HG03342 (cell line): ENCODE results near the gene KLHL17.
"Not testable (repeated sequence)": the region's sequence is repeated elsewhere in the genome, so short reads cannot be mapped to it uniquely, and the experiment has no call there.

Experiments
- ATAC-seq: cut with Tn5 transposase; IDR thresholded peaks from one replicate; pipeline ENCODE4 v1.9.1; 2021; ENCODE audit warnings: mild to moderate bottlenecking, moderate library complexity; ENCODE audit not compliant: unreplicated experiment

KLHL17 gene

DNA sequence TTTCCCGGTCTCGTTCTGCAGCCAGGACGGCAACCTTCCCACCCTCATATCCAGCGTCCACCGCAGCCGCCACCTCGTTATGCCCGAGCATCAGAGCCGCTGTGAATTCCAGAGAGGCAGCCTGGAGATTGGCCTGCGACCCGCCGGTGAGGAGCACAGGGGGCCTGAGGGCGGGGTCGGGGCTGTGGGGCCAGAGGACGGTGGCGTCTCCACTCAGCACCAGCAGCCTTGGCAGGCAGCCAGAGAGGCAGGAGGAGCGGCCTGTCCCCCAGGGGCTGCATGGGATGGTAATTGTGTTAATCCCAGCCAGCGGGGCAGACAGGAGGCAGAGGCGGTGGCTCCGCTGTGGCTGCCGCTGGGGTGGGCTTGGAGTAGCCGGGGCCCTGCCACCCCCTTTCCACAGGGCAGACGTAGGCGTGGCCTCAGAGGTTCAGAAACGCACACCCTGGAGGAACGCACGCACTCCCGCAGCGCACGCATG, 24.6 kb upstream of the KLHL17 start:
- no peak for ATAC-seq

DNA sequence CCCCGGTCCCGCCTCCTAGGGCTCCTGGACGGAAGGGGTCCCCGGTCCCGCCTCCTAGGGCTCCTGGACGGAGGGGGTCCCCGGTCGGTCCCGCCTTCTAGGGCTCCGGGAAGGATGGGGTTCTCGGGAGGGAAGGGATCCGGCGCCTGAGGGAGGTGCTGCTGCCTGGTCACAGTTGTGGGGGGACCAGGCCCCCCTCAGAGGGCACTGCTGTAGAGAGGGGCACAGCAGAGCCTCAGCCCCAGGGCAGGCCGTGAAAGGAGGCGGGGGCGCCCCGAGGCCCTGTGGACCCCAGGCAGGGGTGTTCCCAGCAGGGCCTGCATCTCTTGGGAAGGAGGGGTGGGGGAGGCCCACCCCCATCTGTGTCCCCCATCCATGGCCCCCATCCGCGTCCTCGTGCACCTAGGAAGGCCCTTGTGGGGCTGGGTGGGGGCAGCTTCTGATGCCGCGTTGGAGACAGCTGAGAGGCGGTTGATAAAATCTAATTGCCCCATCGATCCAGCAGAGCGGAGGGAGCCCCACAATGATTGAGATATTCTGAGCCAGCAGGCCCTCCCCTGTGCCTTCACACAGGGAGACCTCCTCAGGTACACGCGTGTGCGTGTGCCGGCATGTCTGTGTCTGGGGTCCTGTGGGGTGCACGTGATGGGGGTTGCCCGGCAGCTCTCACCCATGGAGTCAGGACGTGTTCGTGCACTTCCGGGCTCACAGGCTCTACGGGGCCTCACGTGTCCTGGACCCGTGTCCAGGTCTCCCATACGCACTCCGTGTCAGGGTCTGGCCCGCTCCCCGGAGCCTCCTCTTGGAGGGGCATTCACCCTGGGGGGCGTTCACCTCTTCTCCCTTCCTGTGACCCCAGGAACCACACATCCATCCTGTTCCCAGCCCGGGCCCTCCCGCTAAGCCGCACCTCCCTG, 23.8 kb upstream of the KLHL17 start:
- no peak for ATAC-seq

DNA sequence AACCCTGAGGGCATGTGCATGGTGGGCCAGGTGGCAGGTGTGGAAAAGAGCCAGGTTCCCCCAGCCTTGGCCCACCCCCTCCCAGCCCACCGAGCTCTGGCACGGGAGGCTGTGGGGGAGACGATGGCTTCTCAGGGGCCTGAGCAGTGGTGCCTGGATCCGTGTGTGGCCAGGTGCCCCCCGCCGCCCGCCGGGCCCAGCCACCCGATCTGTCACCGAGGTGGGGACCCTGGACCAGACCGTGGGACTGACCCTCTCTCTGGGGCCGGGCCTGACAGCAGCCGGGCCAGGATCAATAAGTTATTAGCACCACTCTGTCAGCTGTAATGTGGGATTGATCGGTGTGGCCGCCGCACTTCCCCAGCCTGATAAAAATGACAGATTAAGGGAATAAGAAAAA, 22.9 kb upstream of the KLHL17 start:
- no peak for ATAC-seq

DNA sequence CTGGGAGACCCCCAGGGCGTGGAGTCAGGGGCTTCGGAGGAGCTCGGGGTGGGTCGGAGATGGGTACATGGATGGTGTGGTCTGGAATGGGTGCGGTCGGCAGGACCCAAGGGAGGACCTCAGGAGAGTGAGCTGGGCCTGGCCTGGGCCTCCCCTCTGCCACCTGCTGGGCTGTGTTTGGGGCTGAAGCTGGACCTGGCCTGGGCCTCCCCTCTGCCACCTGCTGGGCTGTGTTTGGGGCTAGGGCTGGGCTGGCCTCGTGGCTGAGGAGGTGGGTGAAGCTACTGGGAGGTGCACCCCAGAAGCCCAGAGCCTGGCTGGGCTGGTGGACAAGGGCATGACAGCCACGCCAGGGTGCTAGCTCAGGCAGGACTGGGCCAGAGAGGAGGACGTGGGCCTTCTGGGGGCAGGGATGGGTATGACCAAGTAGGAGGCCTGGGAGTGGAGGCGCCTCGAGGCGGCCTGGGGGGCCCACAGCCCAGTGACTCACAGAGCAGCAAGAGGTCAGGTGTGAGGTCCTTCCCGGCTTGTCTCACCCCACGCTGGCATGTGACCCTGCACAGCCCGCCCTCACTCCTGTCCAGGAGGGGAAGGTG, 22.2 kb upstream of the KLHL17 start:
- ATAC-seq = no peak

DNA sequence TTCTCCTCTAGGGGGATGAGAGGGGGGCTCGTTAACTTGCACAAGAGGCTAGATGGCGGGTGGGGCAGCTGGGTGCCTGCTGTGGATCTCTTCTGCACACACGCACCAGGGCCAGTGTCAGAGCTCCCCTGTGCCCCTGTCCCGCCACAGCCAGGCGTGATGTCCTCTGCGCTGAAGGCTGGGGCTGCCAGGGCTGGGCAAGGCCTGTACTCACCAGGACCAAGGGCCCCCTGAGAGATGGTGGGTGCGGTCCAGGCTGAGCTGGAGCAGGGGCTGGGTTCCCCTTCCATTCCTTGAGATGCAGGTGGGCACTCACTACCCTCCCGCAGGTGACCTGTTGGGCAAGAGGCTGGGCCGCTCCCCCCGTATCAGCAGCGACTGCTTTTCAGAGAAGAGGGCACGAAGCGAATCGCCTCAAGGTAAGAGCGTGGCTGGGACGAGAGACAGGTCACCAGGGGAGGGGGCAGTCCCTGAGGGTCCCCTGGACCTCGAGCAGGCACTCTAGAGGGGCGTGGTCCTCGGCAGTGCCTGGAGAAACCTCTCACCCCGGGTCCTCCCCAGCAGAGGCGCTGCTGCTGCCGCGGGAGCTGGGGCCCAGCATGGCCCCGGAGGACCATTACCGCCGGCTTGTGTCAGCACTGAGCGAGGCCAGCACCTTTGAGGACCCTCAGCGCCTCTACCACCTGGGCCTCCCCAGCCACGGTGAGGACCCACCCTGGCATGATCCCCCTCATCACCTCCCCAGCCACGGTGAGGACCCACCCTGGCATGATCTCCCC, 21.5 kb upstream of the KLHL17 start:
- ATAC-seq = no peak

DNA sequence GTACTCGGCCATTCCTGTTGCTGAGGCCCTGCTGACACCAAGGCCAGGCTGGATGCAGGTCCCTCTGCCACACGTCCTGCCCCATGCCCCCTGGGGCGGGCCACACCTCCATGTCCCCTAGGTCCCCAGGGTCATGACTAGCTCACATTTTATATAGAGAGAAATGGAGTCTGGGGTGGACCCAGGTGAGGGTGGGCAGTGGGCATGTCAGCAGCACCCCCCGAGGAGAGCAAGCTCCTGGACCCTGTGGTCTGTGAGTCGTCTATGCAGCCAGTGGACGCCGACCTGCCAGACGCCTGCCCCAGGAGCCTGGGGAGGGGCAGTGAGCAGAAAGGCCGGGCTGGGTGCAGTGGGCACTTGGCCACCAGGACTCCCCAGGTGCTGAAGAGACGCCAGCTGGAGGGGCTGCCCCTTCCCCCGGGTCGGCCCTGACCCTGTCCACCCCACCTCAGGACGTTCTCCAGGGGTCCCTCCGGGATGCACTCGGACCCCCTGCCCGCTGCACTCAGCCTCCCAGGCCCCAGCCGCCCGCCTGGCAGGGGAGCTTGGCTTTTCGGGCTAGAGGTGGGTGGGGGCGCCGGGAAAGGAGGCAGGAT, 20.8 kb upstream of the KLHL17 start:
- no peak for ATAC-seq

DNA sequence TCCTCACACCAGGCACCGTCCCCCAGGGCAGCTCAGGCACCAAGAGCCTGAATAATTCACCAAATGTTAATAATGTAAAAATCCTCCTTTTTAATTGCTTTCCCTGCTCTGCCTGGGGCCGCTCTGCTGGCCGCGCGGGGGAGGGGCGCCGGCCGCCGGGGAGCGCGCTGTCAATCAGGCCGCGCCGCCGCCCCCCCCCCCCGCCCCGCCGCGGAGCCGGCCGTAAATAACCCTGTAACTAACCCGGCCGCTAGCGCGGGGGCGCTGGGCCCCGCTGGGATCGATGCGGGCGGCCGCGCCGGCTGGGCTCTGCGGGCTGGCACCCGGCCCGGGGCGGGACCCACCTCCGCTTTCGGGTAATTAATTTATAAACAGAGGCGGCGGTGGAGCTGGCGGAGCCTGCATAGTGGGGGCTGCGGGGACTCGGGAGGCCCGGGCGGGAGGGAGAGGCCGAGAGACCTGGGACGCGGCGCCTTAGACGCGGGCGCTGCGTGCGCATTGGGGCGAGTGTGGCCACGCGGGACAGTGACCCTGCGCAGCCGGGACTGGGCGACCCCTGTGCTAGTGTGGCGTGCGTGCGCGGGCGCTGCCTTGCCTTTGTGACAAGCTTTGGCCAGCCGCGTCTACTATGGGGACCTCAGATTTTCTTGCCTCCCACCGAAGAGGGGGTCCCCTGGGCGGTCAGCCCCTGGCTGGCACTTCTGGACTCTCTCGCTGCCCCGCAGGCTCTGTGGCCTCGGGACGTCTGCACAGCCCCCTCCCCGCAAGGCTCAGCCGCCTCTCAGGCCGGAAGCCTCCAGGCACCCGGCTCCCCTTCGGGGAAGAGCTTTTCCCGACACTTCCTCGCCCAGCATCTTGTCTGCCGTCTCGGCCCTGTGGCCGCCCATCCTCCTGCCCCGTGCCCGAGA, 20.0 kb upstream of the KLHL17 start:
- no peak for ATAC-seq

DNA sequence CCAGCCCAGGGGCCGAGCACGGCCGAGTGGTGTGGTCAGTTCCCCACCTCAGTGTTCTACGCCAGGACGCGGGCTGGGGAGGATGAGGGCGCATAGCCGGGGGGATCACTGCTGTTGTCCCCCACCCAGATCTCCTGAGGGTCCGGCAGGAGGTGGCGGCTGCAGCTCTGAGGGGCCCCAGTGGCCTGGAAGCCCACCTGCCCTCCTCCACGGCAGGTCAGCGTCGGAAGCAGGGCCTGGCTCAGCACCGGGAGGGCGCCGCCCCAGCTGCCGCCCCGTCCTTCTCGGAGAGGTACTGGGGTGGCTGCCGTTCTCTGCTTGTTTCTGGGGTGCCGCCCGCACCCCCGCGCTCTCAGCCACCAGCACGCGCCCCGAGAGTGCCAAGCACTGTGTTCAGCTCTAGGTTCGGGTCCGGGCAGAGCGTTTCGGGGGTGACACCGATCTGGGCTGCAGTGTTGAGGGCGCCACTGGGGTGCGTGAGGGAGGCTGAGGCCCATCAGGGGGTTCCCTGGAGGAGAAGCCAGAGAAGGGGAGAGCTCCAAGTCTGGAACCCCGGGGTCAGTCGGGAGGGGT, 19.3 kb upstream of the KLHL17 start:
- no peak for ATAC-seq

DNA sequence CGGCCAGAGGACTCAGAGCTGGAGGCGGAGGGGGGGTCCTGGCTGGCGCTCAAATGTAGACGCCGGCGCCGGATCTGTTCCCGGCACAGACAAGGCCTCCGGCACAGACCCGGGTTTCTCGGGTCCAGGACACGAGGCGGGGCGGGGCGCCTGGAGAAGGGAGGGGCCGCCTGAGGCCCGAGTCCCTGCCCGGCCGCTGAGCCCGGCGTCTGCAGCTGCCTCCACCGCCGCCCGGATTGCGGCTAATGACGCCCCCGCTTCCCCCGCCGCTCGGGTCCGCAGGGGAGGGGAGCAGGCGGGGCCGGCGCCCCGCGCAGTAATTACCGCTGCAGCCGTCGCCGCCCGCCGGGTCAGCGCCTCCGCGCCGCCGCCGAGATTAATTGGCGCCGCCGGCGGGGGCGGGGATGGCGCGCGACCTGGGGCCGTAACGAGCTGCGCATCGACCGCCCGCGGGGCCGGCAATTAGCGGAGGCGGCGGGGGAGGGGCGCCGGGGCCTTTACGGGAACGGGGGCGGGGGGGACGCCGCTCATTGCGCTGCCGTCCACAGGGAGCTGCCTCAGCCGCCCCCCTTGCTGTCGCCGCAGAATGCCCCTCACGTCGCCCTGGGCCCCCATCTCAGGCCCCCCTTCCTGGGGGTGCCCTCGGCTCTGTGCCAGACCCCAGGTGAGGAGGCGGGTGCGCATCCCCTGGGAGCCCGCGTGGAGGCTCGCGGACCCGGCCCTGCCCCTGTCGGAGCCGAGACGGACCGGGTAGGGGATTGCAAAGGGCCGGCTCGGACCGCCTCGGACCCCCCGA, 18.6 kb upstream of the KLHL17 start:
- ATAC-seq = no peak

DNA sequence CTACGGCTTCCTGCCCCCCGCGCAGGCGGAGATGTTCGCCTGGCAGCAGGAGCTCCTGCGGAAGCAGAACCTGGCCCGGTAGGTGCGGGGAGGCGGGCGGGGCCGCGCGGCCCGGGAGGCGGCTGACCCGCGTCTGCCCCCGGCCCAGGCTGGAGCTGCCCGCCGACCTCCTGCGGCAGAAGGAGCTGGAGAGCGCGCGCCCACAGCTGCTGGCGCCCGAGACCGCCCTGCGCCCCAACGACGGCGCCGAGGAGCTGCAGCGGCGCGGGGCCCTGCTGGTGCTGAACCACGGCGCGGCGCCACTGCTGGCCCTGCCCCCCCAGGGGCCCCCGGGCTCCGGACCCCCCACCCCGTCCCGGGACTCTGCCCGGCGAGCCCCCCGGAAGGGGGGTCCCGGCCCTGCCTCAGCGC, 18.0 kb upstream of the KLHL17 start:
- ATAC-seq = no peak

DNA sequence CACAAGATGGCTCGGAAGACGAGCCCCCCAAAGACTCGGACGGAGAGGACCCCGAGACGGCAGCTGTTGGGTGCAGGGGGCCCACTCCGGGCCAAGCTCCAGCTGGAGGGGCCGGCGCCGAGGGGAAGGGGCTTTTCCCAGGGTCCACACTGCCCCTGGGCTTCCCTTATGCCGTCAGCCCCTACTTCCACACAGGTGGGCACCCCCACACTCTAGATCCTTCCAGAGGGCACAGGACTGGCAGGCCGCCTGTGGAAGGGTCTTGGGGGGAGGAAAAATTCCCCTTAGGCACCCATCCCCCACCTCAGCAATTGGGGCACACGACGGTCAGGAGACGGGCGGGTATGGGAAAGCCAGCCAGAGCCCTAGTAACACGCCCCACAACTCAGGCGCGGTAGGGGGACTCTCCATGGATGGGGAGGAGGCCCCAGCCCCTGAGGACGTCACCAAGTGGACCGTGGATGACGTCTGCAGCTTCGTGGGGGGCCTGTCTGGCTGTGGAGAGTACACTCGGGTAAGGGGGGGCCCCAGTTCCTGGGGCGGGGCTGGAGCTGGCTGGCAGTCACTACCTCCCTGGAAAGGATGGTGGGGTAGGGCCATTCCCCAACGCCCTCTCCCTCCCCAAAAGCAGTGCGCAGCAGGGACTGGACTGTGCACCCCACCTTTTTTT, 17.4 kb upstream of the KLHL17 start:
- ATAC-seq = no peak

DNA sequence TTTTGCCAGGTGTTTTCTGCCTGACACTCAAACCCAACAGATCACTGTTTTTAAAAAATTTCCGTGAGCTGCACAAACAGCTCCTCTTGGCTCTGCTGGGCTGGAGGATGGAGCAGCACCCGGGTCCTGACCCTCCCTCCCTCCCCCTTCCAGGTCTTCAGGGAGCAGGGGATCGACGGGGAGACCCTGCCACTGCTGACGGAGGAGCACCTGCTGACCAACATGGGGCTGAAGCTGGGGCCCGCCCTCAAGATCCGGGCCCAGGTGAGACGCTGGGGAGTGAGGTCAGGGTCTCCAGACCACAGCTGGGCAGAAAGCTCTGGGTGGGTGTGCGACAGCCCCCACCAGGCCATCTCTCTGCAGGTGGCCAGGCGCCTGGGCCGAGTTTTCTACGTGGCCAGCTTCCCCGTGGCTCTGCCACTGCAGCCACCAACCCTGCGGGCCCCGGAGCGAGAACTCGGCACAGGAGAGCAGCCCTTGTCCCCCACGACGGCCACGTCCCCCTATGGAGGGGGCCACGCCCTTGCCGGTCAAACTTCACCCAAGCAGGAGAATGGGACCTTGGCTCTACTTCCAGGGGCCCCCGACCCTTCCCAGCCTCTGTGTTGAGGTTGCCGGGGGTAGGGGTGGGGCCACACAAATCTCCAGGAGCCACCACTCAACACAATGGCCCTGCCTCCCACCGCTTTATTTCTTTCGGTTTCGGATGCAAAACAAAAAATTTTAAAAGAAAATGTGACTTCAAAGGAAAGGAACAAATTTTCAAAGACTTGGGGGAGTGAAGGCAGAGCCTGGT, 16.6 kb upstream of the KLHL17 start:
- no peak for ATAC-seq

DNA sequence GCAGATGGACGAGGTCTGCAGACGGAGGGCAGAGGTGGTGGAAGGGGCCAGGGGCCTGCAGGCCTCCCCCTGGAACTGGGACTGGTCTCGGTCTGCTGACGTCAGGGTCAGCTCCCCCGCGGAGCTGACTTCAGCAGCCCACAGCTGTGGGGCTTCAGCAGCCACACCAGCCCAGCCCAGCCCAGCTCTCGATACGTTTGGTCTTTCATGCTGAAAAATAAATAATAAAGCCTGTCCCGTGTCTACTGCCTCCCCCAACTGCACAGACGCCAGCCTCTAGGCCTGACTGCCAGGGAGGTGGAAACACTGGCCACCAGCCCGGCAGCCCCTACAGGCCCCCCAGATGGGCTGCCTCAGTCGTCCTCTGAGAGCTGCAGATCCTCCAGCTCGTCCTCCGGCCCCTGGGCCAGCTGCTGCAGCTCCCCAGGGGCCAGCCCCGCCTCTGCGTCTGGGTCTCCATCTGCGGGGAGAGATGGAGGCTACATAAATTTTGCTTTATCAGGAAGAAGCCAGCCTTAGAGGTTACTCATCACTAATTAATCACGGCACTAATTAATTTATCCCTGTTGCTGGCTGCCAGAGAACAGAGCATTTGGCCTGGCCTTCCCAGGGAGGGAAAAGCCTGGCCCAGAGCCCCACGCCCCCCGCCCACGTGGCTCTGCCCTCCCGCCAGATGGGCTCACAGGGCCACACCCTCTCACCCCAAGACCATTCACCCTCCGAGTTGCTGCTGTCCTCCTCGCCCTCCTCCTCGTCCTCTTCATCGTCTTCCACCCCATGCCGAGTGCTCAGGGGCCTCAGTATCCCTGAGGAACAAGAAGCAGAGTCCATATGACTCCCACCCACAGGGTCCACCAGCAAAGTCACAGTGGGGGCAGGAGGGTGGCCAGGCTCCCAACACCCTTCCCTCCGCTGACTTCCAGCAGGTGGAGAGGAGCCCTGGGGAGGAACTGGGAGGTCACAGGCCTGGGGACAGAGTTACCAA, 15.8 kb upstream of the KLHL17 start:
- no peak for ATAC-seq

DNA sequence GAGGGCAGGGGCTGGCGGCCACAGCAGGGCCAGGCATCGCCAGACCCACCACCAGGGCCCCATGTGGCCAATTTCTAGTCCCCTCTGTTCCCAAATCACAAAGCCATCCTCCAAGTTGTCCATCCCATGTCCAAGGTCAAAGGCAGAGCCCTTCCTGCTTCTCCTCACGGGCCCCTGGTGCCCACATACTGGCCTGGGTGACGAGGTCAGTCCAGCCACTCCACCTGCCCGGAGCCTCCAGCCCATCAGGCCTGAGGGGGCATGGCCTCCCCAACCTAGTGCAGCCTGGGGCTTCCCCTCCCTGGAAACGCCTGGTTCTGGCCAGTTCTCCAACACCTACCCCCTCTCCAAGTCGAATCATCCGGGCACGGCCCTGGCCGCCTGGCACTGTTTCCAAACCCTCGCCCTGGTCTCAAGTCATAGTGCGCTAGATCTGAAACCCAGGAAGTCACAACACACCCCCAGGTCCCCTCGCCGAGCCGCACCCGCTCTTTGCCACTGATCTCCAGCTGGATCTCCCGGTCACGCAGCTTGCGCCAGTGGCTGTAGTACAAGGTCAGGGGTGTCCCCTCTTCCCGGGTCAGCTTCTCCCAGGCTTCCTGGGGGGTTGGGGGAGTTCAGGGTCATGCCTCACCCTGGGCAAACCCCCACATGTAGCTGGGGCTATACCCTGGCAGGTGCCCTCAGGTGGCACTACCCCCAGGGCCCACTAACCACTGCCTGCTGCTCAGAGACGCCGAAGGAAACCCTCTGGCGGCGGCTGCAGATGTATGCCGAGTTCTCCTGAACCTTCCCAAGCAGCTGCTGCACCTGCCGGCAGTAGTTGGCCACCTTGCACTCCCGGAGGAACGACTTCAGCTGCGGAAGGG, 14.5 kb upstream of the KLHL17 start:
- ATAC-seq = no peak

DNA sequence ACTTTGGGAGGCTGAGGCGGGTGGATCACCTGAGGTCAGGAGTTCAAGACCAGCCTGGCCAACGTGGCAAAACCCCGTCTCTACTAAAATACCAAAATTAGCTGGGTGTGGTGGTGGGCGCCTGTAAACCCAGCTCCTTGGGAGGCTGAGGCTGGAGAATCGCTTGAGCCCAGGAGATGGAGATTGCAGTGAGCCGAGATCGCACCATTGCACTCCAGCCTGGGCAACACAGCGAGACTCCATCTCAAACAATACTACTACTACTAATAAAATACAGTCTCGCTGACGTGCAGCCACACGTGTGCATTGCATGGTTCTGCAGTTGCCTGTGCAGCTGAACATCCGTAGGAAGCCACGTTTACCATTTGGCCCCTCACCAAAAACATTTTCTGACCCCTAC, 13.6 kb upstream of the KLHL17 start:
- ATAC-seq = not testable (repeated sequence)

DNA sequence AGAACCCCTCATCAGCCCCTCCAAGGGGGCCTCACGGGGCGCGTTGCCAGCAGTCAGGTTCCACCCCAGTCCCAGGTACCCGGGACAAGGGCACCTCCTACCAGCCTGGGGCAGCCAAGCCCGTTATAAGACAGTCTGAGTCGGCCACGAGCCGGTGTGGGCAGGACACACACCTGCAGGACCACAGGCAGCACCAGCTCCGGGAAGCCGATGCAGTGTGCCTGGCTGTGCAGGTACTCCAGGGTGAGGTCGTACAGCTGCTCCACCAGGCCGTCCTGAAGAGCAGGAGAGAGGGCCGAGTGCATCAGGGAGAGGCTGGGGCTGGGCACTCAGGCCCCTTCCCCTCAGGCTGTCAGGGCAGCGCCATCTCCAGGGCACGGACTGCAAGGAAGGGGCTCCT, 12.4 kb upstream of the KLHL17 start:
- ATAC-seq = no peak
